Osteocyte (in vitro differentiated cells): ENCODE results near the gene P3H4. TPM values are rescaled to one million over a fixed set of nuclear protein-coding genes. Genes with fewer than 3 reads are reported as not detected.

Experiments used
- DNase-seq: peaks from one replicate; pipeline ENCODE4 v3.0.0; 2021; ENCODE audit warnings: mixed read lengths; ENCODE audit not compliant: unreplicated experiment; ENCODE audit errors: extremely low spot score
- H3K27ac Mint-ChIP-seq: one replicate; pipeline ENCODE4 v1.8.0; 2021; ENCODE audit warnings: mild to moderate bottlenecking, mixed read lengths; ENCODE audit not compliant: unreplicated experiment
- H3K27me3 Mint-ChIP-seq: one replicate; pipeline ENCODE4 v1.8.0; 2021; ENCODE audit warnings: mixed read lengths; ENCODE audit not compliant: unreplicated experiment
- H3K36me3 Mint-ChIP-seq: one replicate; pipeline ENCODE4 v1.8.0; 2021; ENCODE audit warnings: mixed read lengths; ENCODE audit not compliant: unreplicated experiment
- H3K4me1 Mint-ChIP-seq: one replicate; pipeline ENCODE4 v1.8.0; 2021; ENCODE audit warnings: mixed read lengths; ENCODE audit not compliant: unreplicated experiment
- H3K4me3 Mint-ChIP-seq: one replicate; pipeline ENCODE4 v1.8.0; 2021; ENCODE audit warnings: mild to moderate bottlenecking, moderate library complexity, mixed read lengths; ENCODE audit not compliant: unreplicated experiment
- H3K9me3 Mint-ChIP-seq: one replicate; pipeline ENCODE4 v1.8.0; 2021; ENCODE audit warnings: mixed read lengths; ENCODE audit not compliant: unreplicated experiment
- CTCF ChIP-seq: fragments of 200-600 bp; sonication (generic); IDR thresholded peaks from 2 replicates; pipeline ENCODE4 v1.5.0; 2021; ENCODE audit warnings: antibody characterized with exemption, mild to moderate bottlenecking, moderate library complexity
- total RNA-seq: library from RNA; stranded (reverse); gene quantifications from 2 replicates; pipeline ENCODE4 v1.2.1, GENCODE V29; 2021

The P3H4 gene
- total RNA-seq, 1 donor from 2014 or later = 67.8 TPM

- TF ChIP-seq CTCF = no peak
- H3K27ac Mint-ChIP-seq = no peak overlapping the region
- peaks cover 53% of the 10 kb centered on the region for H3K36me3 Mint-ChIP-seq
- H3K27me3 Mint-ChIP-seq = no peaks in the 10 kb centered on the region
- no peaks in the 10 kb centered on the region for H3K4me1 Mint-ChIP-seq
- no peaks in the 10 kb centered on the region for H3K9me3 Mint-ChIP-seq
- no peak for DNase-seq
- H3K4me3 Mint-ChIP-seq = no peak overlapping the region
These were observed 44.3 kb downstream of the P3H4 start for GRCh38 chr17:41767324-41768042.

- no peaks in the 10 kb centered on the region for H3K4me1 Mint-ChIP-seq
- no peaks in the 10 kb centered on the region for H3K9me3 Mint-ChIP-seq
- TF ChIP-seq CTCF = no peak
- peaks cover 57% of the 10 kb centered on the region for H3K36me3 Mint-ChIP-seq
- H3K27ac Mint-ChIP-seq = no peak overlapping the region
- H3K27me3 Mint-ChIP-seq = no peaks in the 10 kb centered on the region
- H3K4me3 Mint-ChIP-seq = no peak overlapping the region
- no peak for DNase-seq
These were observed 45.6 kb downstream of the P3H4 start for GRCh38 chr17:41766135-41766534.

- H3K9me3 Mint-ChIP-seq = no peaks in the 10 kb centered on the region
- no peak for DNase-seq
- TF ChIP-seq CTCF = no peak
- no peaks in the 10 kb centered on the region for H3K4me1 Mint-ChIP-seq
- H3K36me3 Mint-ChIP-seq = peaks cover 54% of the 10 kb centered on the region
- no peak overlapping the region for H3K27ac Mint-ChIP-seq
- no peak overlapping the region for H3K4me3 Mint-ChIP-seq
- H3K27me3 Mint-ChIP-seq = no peaks in the 10 kb centered on the region
These were observed 48.4 kb downstream of the P3H4 start for GRCh38 chr17:41763327-41763726.

GRCh38 chr17:41762841-41763240 lies 48.9 kb downstream of the P3H4 start:
- H3K27ac Mint-ChIP-seq = no peak overlapping the region
- H3K36me3 Mint-ChIP-seq = peaks cover 58% of the 10 kb centered on the region
- no peak for DNase-seq

GRCh38 chr17:41762391-41762790 lies 49.4 kb downstream of the P3H4 start:
- no peak for TF ChIP-seq CTCF
- no peaks in the 10 kb centered on the region for H3K27me3 Mint-ChIP-seq
- H3K9me3 Mint-ChIP-seq = no peaks in the 10 kb centered on the region
- no peak for DNase-seq
- no peak overlapping the region for H3K4me3 Mint-ChIP-seq
- no peak overlapping the region for H3K27ac Mint-ChIP-seq
- H3K4me1 Mint-ChIP-seq = no peaks in the 10 kb centered on the region
- peaks cover 59% of the 10 kb centered on the region for H3K36me3 Mint-ChIP-seq

More at GRCh38 chr17:41762841-41763240, 48.9 kb downstream of the P3H4 start:
- no peak for TF ChIP-seq CTCF
- no peaks in the 10 kb centered on the region for H3K9me3 Mint-ChIP-seq
- no peaks in the 10 kb centered on the region for H3K4me1 Mint-ChIP-seq
- no peaks in the 10 kb centered on the region for H3K27me3 Mint-ChIP-seq
- H3K4me3 Mint-ChIP-seq = no peak overlapping the region
